Myometrial cell (primary cell): ENCODE measurements around the gene MTOR. TPM values are rescaled to one million over a fixed set of nuclear protein-coding genes. Genes with fewer than 3 reads are reported as not detected.

ENCODE experiments used
- total RNA-seq: library from RNA; depleted of rRNA; stranded (reverse); fragments of >200 nt; gene quantifications from 2 replicates; pipeline ENCODE4 v1.2.3, GENCODE V29; 2015

MTOR gene
- total RNA-seq = 30.3 and 33.7 TPM in 2 replicates

GRCh38 chr1:11262171-11263049, at the start of gene MTOR:
Gene MTOR (minus strand): TSS chr1:11262551. CDS start chr1:11259409, 3,142 bp downstream.

GRCh38 chr1:11272832-11273594, 10.7 kb upstream of the MTOR start, which contains the start of gene UBIAD1:
Gene UBIAD1 (plus strand): TSS chr1:11273198. CDS start chr1:11273532, 334 bp downstream.

GRCh38 chr1:11188858-11189451, 73.4 kb downstream of the MTOR start, which contains the start of gene ANGPTL7:
Gene ANGPTL7 (plus strand): TSS chr1:11189355. CDS start chr1:11189580, 225 bp downstream.

GRCh38 chr1:11099310-11100148, 162.8 kb downstream of the MTOR start, which contains the start of gene EXOSC10:
Gene EXOSC10 (minus strand): TSS chr1:11099869. CDS start chr1:11099831, 38 bp downstream.

GRCh38 chr1:11059968-11060830, 202.2 kb downstream of the MTOR start, which contains the start of gene SRM:
Gene SRM (minus strand): TSS chr1:11060018. CDS start chr1:11059943, 75 bp downstream.

Other genes starting within 250 kb of the MTOR start
- 33.2 and 36.7 TPM in 2 replicates for gene TARDBP, start 249.9 kb downstream of the MTOR start, total RNA-seq
- gene MASP2, start 215.3 kb downstream of the MTOR start, total RNA-seq = not detected in 2 replicates
- 75.0 and 86.5 TPM in 2 replicates for gene SRM, start 202.5 kb downstream of the MTOR start, total RNA-seq
- 34.9 and 54.8 TPM in 2 replicates for gene EXOSC10, start 162.7 kb downstream of the MTOR start, total RNA-seq
- gene ANGPTL7, start 73.2 kb downstream of the MTOR start, total RNA-seq = not detected in 2 replicates
- gene UBIAD1, start 10.6 kb upstream of the MTOR start, total RNA-seq = 6.3 and 10.6 TPM in 2 replicates
- gene DISP3, start 216.6 kb upstream of the MTOR start, total RNA-seq = under 0.01 TPM in 1 of 2 replicates, not detected in the other